ENCODE data around the gene SYCP2.
"Not testable (repeated sequence)": the region's sequence is repeated elsewhere in the genome, so short reads cannot be mapped to it uniquely, and the experiment has no call there.

SYCP2 gene

GRCh38 chr20:59895908-59896307 lies 37.5 kb downstream of the SYCP2 start:
- H3K4me3 ChIP-seq (ENCODE audit: insufficient read depth, low read length, poor library complexity, severe bottlenecking), result no peak overlapping the region
- H3F3A ChIP-seq (ENCODE audit: insufficient read depth), result no peaks in the 10 kb centered on the region
- no peaks in the 10 kb centered on the region for H4K20me1 ChIP-seq (ENCODE audit: low read depth, low read length)
- no peaks in the 10 kb centered on the region for H3K9me2 ChIP-seq (replicated peaks; ENCODE audit: insufficient read depth, low read length)
- no peaks in the 10 kb centered on the region for H3K79me2 ChIP-seq (ENCODE audit: insufficient read depth, low read length)
- no peak overlapping the region for H2AFZ ChIP-seq (ENCODE audit: low read depth, low read length, severe bottlenecking)
- H3K4me2 ChIP-seq (ENCODE audit: low read depth, low read length, poor library complexity, severe bottlenecking), result no peak overlapping the region
- no peak overlapping the region for H3K9ac ChIP-seq (ENCODE audit: low read length)
- H3K27me3 ChIP-seq (ENCODE audit: low read length), result no peaks in the 10 kb centered on the region
- no peaks in the 10 kb centered on the region for H3K9me3 ChIP-seq (ENCODE audit: insufficient read depth, low read length)
- no peaks in the 10 kb centered on the region for H3K36me3 ChIP-seq (ENCODE audit: low read length)
- TF ChIP-seq CTCF (IDR thresholded peaks at IDR 0.05; ENCODE audit: insufficient read depth, low read length, poor library complexity, severe bottlenecking) (no peak), EZH2phosphoT487 (conservative IDR thresholded peaks at IDR 0.05; ENCODE audit: low read length) (no peak)
- H3K27ac ChIP-seq (ENCODE audit: low read depth, low read length), result no peak overlapping the region

- Histone ChIP-seq H2AFZ (ENCODE audit: low read depth, low read length, severe bottlenecking) (peak overlapping the region; percentile 23), H3K27ac (ENCODE audit: low read depth, low read length) (no peak overlapping the region), H4K20me1 (ENCODE audit: low read depth, low read length) (no peaks in the 10 kb centered on the region), H3K9me3 (ENCODE audit: insufficient read depth, low read length) (no peaks in the 10 kb centered on the region), H3K27me3 (ENCODE audit: low read length) (no peaks in the 10 kb centered on the region), H3K4me2 (ENCODE audit: low read depth, low read length, poor library complexity, severe bottlenecking) (peak overlapping the region; percentile 4), H3K9ac (ENCODE audit: low read length) (no peak overlapping the region), H3F3A (ENCODE audit: insufficient read depth) (no peaks in the 10 kb centered on the region), H3K79me2 (ENCODE audit: insufficient read depth, low read length) (no peaks in the 10 kb centered on the region), H3K9me2 (replicated peaks; ENCODE audit: insufficient read depth, low read length) (no peaks in the 10 kb centered on the region), H3K4me3 (ENCODE audit: insufficient read depth, low read length, poor library complexity, severe bottlenecking) (no peak overlapping the region), H3K36me3 (ENCODE audit: low read length) (no peaks in the 10 kb centered on the region)
- TF ChIP-seq EZH2phosphoT487 (conservative IDR thresholded peaks at IDR 0.05; ENCODE audit: low read length) (no peak), CTCF (IDR thresholded peaks at IDR 0.05; ENCODE audit: insufficient read depth, low read length, poor library complexity, severe bottlenecking) (no peak)
These were observed 41.9 kb downstream of the SYCP2 start for GRCh38 chr20:59891581-59891980.

DNA sequence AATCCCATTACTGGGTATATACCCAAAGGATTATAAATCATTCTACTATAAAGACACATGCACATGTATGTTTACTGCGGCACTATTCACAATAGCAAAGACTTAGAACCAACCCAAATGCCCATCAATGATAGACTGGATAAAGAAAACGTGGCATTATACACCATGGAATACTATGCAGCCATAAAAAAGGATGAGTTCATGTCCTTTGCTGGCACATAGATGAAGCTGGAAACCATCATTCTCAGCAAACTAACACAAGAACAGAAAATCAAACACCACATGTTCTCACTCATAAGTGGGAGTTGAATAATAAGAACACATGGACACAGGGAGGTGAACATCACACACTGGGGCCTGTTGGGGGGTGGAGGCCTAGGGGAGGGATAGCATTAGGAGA lies 43.4 kb downstream of the SYCP2 start:
- H3F3A ChIP-seq (ENCODE audit: insufficient read depth), result not testable (repeated sequence)

GRCh38 chr20:59888050-59888449 lies 45.4 kb downstream of the SYCP2 start:
- H3K27ac ChIP-seq (ENCODE audit: low read depth, low read length), result no peak overlapping the region
- no peaks in the 10 kb centered on the region for H3K36me3 ChIP-seq (ENCODE audit: low read length)
- no peak for TF ChIP-seq CTCF (IDR thresholded peaks at IDR 0.05; ENCODE audit: insufficient read depth, low read length, poor library complexity, severe bottlenecking)
- TF ChIP-seq EZH2phosphoT487 (conservative IDR thresholded peaks at IDR 0.05; ENCODE audit: low read length), result no peak

More for the DNA sequence above, 43.4 kb downstream of the SYCP2 start:
- H3K27ac ChIP-seq (ENCODE audit: low read depth, low read length); H3K27me3 ChIP-seq (ENCODE audit: low read length); H4K20me1 ChIP-seq (ENCODE audit: low read depth, low read length); H3K36me3 ChIP-seq (ENCODE audit: low read length); H3K79me2 ChIP-seq (ENCODE audit: insufficient read depth, low read length); H2AFZ ChIP-seq (ENCODE audit: low read depth, low read length, severe bottlenecking); H3K9ac ChIP-seq (ENCODE audit: low read length); H3K9me3 ChIP-seq (ENCODE audit: insufficient read depth, low read length); H3K4me3 ChIP-seq (ENCODE audit: insufficient read depth, low read length, poor library complexity, severe bottlenecking); H3K4me2 ChIP-seq (ENCODE audit: low read depth, low read length, poor library complexity, severe bottlenecking); H3K9me2 ChIP-seq (replicated peaks; ENCODE audit: insufficient read depth, low read length): not testable (repeated sequence)

More at GRCh38 chr20:59888050-59888449, 45.4 kb downstream of the SYCP2 start:
- H3K27me3 ChIP-seq (ENCODE audit: low read length), result no peaks in the 10 kb centered on the region
- no peak overlapping the region for H3K4me2 ChIP-seq (ENCODE audit: low read depth, low read length, poor library complexity, severe bottlenecking)
- H3K4me3 ChIP-seq (ENCODE audit: insufficient read depth, low read length, poor library complexity, severe bottlenecking), result no peak overlapping the region
- H3K9me2 ChIP-seq (replicated peaks; ENCODE audit: insufficient read depth, low read length), result no peaks in the 10 kb centered on the region
- H3K9me3 ChIP-seq (ENCODE audit: insufficient read depth, low read length), result no peaks in the 10 kb centered on the region
- no peak overlapping the region for H3K9ac ChIP-seq (ENCODE audit: low read length)
- H4K20me1 ChIP-seq (ENCODE audit: low read depth, low read length), result no peaks in the 10 kb centered on the region
- no peaks in the 10 kb centered on the region for H3K79me2 ChIP-seq (ENCODE audit: insufficient read depth, low read length)
- H3F3A ChIP-seq (ENCODE audit: insufficient read depth), result no peaks in the 10 kb centered on the region
- no peak overlapping the region for H2AFZ ChIP-seq (ENCODE audit: low read depth, low read length, severe bottlenecking)

Data from SU-DHL-6 (cell line).